GM20431 (cell line): Measurements from ENCODE around the gene A4GNT.

ENCODE experiments used
- in situ Hi-C: fragments of 300-500 bp; cut with MseI, MboI; formaldehyde crosslinking; loops from one replicate; pipeline ENCODE4 v1.15.0; 2020; ENCODE audit warnings: low sequenced_read_pairs; ENCODE audit not compliant: unreplicated experiment

Gene A4GNT

GRCh38 chr3:138082085-138082991 is 49.9 kb downstream of the A4GNT start:
- in situ Hi-C loops, result no loop called here

DNA sequence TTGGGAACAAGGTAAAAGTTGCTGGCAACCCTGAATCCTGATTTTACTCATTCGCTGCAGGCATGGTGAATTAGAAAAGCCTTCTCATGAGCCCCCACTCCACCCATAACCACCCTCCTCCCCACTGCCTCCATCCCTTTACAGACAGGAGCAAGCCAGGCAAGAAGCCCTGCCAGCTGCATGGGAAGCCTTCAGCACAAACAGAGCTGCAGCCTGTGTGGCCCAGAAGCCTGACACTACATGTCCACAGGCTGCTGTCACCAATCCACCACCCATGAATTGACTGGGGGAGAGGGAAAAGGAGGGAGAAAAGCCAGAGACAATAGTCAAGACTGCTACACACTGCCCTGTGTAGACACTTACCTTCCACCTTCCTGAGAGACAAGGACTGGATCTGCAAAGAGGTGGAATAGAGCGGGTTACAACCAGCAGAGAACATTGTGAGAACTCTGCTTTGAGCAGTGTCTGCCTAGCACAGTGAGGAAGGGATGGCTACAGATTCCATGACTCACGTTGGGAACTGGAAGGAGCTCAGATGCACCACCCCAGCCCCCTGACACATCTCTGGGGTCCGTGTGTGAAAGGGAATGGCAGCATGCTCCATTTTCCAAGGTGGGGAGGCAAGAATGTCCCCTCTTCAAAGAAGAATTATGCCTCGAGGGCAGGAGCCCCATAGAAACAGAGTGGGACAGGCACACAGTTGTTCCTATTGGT is 50.7 kb downstream of the A4GNT start:
- in situ Hi-C loops, result no loop called here

DNA sequence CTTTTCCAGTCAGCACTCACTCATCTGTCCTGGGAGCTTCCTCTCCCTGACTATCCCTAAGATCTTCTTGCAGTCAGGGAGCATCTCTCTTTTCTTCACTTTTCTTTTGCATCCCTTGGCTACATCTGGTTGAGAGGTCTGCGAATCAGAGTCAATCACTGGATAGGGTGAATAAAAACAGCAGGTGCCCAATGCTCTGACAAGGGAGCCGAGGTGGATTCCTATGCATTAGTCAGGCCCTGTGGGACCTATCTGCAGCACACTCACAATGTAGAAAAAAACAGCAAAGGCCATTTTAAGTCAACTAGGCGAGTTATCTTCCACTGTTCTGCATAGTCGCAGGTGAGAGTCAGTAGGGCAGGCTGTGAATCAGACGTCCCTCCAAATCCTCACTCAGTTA is 52.3 kb downstream of the A4GNT start:
- in situ Hi-C loops, result no loop called here

- in situ Hi-C loops, result no loop called here
These were observed 53.3 kb downstream of the A4GNT start for GRCh38 chr3:138078901-138079344.

GRCh38 chr3:138078096-138078495 is 54.1 kb downstream of the A4GNT start:
- in situ Hi-C loops, result no loop called here
